ENCODE data around the gene FREM1. TPM values are rescaled to one million over a fixed set of nuclear protein-coding genes. Genes with fewer than 3 reads are reported as not detected.

Gene FREM1
- total RNA-seq, 4 donors from 2014 or later, result 0.10 to 3.3 (median 1.00) TPM

GRCh38 chr9:14829204-14829603 is 81.0 kb downstream of the FREM1 start:
- TF ChIP-seq, protein P1, sequence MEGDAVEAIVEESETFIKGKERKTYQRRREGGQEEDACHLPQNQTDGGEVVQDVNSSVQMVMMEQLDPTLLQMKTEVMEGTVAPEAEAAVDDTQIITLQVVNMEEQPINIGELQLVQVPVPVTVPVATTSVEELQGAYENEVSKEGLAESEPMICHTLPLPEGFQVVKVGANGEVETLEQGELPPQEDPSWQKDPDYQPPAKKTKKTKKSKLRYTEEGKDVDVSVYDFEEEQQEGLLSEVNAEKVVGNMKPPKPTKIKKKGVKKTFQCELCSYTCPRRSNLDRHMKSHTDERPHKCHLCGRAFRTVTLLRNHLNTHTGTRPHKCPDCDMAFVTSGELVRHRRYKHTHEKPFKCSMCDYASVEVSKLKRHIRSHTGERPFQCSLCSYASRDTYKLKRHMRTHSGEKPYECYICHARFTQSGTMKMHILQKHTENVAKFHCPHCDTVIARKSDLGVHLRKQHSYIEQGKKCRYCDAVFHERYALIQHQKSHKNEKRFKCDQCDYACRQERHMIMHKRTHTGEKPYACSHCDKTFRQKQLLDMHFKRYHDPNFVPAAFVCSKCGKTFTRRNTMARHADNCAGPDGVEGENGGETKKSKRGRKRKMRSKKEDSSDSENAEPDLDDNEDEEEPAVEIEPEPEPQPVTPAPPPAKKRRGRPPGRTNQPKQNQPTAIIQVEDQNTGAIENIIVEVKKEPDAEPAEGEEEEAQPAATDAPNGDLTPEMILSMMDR (IDR thresholded peaks at IDR 0.05 in 4 of 5, conservative IDR thresholded peaks at IDR 0.05 in 1 of 5), result no peak
- TF ChIP-seq POLR2A (IDR thresholded peaks at IDR 0.05), result no peak
- DNase-seq, result no peak
- Histone ChIP-seq H3K36me3 (no peaks in the 10 kb centered on the region), H3K4me1 (peaks cover 0 to 7% of the 10 kb centered on the region in 2 donors), H3K27me3 (no peaks in the 10 kb centered on the region), H3K4me3 (no peak overlapping the region), H3K27ac (no peak overlapping the region), H3K9me3 (no peaks in the 10 kb centered on the region)
- in situ Hi-C loops (cut with MboI; ENCODE audit: low sequenced_read_pairs in 4 of 4) (no loop called here), intact Hi-C loops (cut with DNase I; ENCODE audit: low total_unique reads) (no loop called here)
- no peak for ATAC-seq

DNA sequence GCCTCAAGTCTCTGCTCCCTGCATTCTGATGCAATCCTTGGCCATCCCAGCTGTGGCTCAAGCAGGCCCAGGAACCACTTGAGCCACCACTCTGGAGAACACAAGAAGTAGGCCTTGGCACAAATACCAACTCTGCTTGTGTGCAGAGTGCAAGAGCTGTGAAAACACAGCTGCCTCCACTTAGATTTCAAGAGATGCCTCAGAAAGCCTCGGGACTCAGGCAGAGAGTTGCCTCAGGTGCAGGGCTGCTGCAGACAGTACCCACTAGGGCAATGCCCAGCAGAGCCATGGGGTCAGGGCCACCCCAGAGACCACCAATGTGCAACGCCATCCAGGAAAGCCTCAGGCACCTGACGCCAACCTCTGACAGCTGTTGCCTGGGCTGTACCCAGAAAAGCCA is 82.4 kb downstream of the FREM1 start:
- DNase-seq (no peak), ATAC-seq (no peak)
- intact Hi-C loops (cut with DNase I; ENCODE audit: low total_unique reads) (no loop called here), in situ Hi-C loops (cut with MboI; ENCODE audit: low sequenced_read_pairs in 4 of 4) (no loop called here)
- TF ChIP-seq, protein P1 (IDR thresholded peaks at IDR 0.05 in 4 of 5, conservative IDR thresholded peaks at IDR 0.05 in 1 of 5), result no peak
- no peak for TF ChIP-seq POLR2A (IDR thresholded peaks at IDR 0.05)
- H3K4me3 ChIP-seq, result no peak overlapping the region
- H3K27me3 ChIP-seq, result no peaks in the 10 kb centered on the region
- H3K4me1 ChIP-seq, result peaks cover 0 to 7% of the 10 kb centered on the region in 2 donors
- H3K9me3 ChIP-seq, result no peaks in the 10 kb centered on the region
- H3K36me3 ChIP-seq, result no peaks in the 10 kb centered on the region
- no peak overlapping the region for H3K27ac ChIP-seq

- TF ChIP-seq POLR2A (IDR thresholded peaks at IDR 0.05), result no peak
- TF ChIP-seq, protein P1 (IDR thresholded peaks at IDR 0.05 in 4 of 5, conservative IDR thresholded peaks at IDR 0.05 in 1 of 5), result no peak
- in situ Hi-C loops (cut with MboI; ENCODE audit: low sequenced_read_pairs in 4 of 4), result no loop called here
- H3K4me1 ChIP-seq, result no peaks in the 10 kb centered on the region
Measured at GRCh38 chr9:14824481-14824880, 85.7 kb downstream of the FREM1 start.

GRCh38 chr9:14823800-14824199 is 86.4 kb downstream of the FREM1 start:
- TF ChIP-seq, protein P1 (IDR thresholded peaks at IDR 0.05 in 4 of 5, conservative IDR thresholded peaks at IDR 0.05 in 1 of 5), result no peak
- no peak for TF ChIP-seq POLR2A (IDR thresholded peaks at IDR 0.05)
- Histone ChIP-seq H3K4me3 (no peak overlapping the region), H3K36me3 (no peaks in the 10 kb centered on the region), H3K27ac (no peak overlapping the region), H3K4me1 (no peaks in the 10 kb centered on the region), H3K9me3 (no peaks in the 10 kb centered on the region), H3K27me3 (no peaks in the 10 kb centered on the region)
- DNase-seq (no peak), ATAC-seq (no peak)
- intact Hi-C loops (cut with DNase I; ENCODE audit: low total_unique reads), result no loop called here
- in situ Hi-C loops (cut with MboI; ENCODE audit: low sequenced_read_pairs in 4 of 4), result no loop called here

More at GRCh38 chr9:14824481-14824880, 85.7 kb downstream of the FREM1 start:
- no peaks in the 10 kb centered on the region for H3K36me3 ChIP-seq
- DNase-seq (no peak), ATAC-seq (no peak)
- no peaks in the 10 kb centered on the region for H3K9me3 ChIP-seq
- no peaks in the 10 kb centered on the region for H3K27me3 ChIP-seq
- no peak overlapping the region for H3K4me3 ChIP-seq
- H3K27ac ChIP-seq, result no peak overlapping the region
- intact Hi-C loops (cut with DNase I; ENCODE audit: low total_unique reads), result no loop called here

DNA sequence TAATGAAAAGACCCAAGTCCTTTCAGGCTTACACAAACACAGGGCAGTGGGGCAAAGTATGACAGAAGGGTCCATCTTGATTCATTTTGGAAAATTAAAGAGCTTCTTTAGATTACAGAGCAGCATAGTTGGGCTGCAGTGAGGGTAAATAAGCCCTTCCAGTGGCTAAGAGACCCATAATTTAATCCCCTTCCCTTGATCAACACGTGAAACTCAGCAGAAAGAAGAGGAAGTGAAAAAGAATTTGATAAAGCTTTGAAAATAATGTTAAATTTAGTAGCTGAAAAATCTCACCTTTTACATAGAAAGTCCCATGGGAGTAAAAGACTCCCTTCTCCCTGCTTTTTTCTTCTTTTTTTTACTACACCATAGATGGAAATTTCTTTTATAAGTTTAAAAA is 87.6 kb downstream of the FREM1 start:
- Histone ChIP-seq H3K27me3 (no peaks in the 10 kb centered on the region), H3K9me3 (no peaks in the 10 kb centered on the region), H3K4me1 (no peaks in the 10 kb centered on the region), H3K4me3 (no peak overlapping the region), H3K36me3 (no peaks in the 10 kb centered on the region), H3K27ac (no peak overlapping the region)
- intact Hi-C loops (cut with DNase I; ENCODE audit: low total_unique reads) (no loop called here), in situ Hi-C loops (cut with MboI; ENCODE audit: low sequenced_read_pairs in 4 of 4) (no loop called here)
- ATAC-seq (no peak), DNase-seq (no peak)
- no peak for TF ChIP-seq POLR2A (IDR thresholded peaks at IDR 0.05)
- TF ChIP-seq, protein P1 (IDR thresholded peaks at IDR 0.05 in 4 of 5, conservative IDR thresholded peaks at IDR 0.05 in 1 of 5), result no peak
